Activated naive CD4-positive, alpha-beta T cell treated with anti-CD3 and anti-CD28 coated beads, Interleukin-2, amount 50 U/mL, for 16 hours (primary cell): ENCODE measurements around the gene PAX4.
"Not testable (repeated sequence)": the region's sequence is repeated elsewhere in the genome, so short reads cannot be mapped to it uniquely, and the experiment has no call there.

Experiments used
- DNase-seq: peaks from one replicate; pipeline ENCODE4 v3.0.0-alpha.2; 2020

The PAX4 gene

GRCh38 chr7:127584648-127585043, 33.3 kb downstream of the PAX4 start:
- no peak for DNase-seq

GRCh38 chr7:127582361-127582760, 35.6 kb downstream of the PAX4 start:
- no peak for DNase-seq

GRCh38 chr7:127581716-127582115, 36.2 kb downstream of the PAX4 start:
- DNase-seq = no peak

GRCh38 chr7:127580612-127581011, 37.3 kb downstream of the PAX4 start:
- DNase-seq = no peak

GRCh38 chr7:127578711-127579275, 39.1 kb downstream of the PAX4 start:
- no peak for DNase-seq

GRCh38 chr7:127578036-127578684, 39.8 kb downstream of the PAX4 start:
- DNase-seq = no peak

- DNase-seq = no peak
These were observed 46.0 kb downstream of the PAX4 start for GRCh38 chr7:127571741-127572505.

- DNase-seq = not testable (repeated sequence)
These were observed 49.9 kb downstream of the PAX4 start for GRCh38 chr7:127568034-127568433.

- no peak for DNase-seq
These were observed 51.7 kb downstream of the PAX4 start for GRCh38 chr7:127566242-127566641.
